Pons (tissue), 1 donor: ENCODE data around the gene AZGP1.
"Not testable (repeated sequence)": the region's sequence is repeated elsewhere in the genome, so short reads cannot be mapped to it uniquely, and the experiment has no call there.

Source experiments
- DNase-seq: peaks from one replicate; pipeline ENCODE4 v3.0.0-alpha.2; 2016; ENCODE audit warnings: low spot score

AZGP1 gene

GRCh38 chr7:99997545-99998137, 21.8 kb upstream of the AZGP1 start:
- DNase-seq: peak; percentile 29

GRCh38 chr7:99996755-99997544, 21.1 kb upstream of the AZGP1 start:
- no peak for DNase-seq

DNA sequence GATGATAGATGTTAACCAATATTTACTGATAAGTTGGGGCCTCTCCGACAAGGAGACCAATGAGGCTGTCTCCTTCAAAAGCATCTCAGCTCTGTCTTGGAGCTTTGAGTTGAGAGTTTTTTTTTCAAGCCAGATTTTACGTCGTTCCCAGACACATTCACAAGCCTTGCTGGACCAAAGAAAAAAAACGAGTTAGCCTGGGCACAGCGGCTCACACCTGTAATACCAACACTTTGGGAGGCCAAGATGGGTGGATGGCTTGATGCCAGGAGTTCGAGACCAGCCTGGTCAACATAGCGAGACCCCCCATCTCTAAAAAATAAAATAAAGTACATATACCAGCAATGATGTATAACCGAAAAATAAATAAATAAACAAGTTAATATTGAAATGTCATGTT, 19.0 kb upstream of the AZGP1 start:
- DNase-seq: no peak

GRCh38 chr7:99992330-99993038, 16.7 kb upstream of the AZGP1 start:
- no peak for DNase-seq

GRCh38 chr7:99991543-99991942, 15.7 kb upstream of the AZGP1 start:
- not testable (repeated sequence) for DNase-seq

- no peak for DNase-seq
These were observed 14.6 kb upstream of the AZGP1 start for GRCh38 chr7:99990460-99990852.

DNA sequence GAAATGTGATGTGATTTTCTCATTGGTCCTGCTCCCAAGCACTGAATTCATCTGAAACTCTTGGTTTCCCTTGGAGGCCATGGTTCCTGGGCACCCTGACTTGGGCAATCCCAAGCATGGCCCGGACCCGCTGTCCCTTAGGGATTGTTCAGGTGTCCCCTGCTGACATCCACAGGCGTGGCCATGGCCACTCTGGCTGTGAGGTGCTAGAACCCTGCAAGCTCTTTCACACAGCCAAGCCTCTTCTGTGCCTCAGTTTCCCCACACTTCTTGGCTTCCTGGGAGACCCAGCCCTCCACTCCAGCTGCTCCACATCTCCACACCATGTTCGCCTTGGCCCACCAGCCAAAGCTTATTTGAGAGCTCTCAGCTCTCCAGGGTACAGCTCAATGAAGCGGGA, 12.0 kb upstream of the AZGP1 start:
- DNase-seq: no peak

DNA sequence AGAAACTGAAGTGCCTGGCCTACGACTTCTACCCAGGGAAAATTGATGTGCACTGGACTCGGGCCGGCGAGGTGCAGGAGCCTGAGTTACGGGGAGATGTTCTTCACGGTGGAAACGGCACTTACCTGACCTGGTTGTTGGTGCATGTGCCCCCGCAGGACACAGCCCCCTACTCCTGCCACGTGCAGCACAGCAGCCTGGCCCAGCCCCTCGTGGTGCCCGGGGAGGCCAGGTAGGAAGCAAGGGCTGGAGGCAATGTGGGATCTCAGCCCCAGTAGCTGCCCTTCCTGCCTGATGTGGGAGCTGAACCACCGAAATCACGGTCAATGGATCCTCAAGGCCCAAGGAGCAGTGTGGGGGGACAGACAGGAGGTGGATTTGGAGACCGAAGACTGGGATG, 11.5 kb upstream of the AZGP1 start:
- DNase-seq: not testable (repeated sequence)

- no peak for DNase-seq
These were observed 8.8 kb upstream of the AZGP1 start for GRCh38 chr7:99984593-99984992.

GRCh38 chr7:99981066-99981465, 5.2 kb upstream of the AZGP1 start:
- DNase-seq: not testable (repeated sequence)

DNA sequence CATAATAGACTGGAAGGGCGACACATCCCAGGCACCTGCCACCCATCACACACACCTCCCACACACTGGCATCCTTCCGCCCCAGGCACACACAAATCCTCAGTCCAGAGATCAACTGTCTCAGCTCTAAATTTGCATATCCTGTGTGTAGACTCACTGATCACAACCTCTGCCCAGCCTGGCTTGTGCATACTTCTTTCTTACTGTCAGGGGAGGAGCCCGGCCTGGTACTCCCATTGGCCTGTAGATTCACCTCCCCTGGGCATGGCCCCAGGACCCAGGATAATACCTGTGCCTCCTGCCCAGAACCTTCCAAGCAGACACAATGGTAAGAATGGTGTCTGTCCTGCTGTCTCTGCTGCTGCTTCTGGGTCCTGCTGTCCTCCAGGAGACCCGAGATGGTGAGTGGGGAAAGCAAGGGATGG, 4.6 kb upstream of the AZGP1 start:
- not testable (repeated sequence) for DNase-seq

GRCh38 chr7:99979814-99980225, 4.0 kb upstream of the AZGP1 start:
- DNase-seq: peak; percentile 23

DNA sequence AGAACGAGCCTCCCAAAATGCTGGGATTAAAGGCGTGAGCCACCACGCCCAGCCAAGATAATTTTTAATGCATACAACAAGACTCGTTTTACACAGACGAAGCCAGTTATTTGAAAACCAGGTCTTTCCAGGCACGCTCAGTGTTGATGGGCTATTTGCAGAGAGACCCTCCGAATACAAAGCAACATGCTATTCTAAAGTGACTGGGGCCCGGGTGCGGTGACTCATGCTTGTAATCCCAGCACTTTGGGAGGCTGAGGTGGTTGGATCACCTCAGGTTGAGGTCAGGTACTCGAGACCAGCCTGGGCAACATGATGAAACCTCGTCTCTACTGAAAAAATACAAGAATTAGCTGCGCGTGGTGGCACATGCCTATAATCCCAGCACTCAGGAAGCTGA, 795 bp upstream of the AZGP1 start:
- DNase-seq: no peak

DNA sequence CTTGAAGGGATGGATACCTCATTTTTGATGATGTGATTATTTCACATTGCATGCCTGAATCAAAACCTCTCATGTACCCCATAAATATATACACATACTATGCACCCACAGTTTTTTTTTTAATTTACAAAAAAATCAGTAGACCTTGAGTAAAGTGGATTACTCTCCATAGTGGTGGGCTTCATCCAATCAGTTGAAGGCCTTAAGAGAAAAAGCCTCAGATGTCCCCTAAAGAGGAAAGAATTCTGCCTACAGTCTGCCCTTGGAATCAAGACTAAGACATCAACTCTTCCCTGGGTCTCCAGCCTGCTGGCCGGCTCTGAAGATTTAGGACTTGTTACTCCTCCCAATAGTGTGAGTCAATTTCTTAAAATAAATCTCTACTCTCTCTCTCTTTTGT, 1.1 kb downstream of the AZGP1 start:
- no peak for DNase-seq

DNA sequence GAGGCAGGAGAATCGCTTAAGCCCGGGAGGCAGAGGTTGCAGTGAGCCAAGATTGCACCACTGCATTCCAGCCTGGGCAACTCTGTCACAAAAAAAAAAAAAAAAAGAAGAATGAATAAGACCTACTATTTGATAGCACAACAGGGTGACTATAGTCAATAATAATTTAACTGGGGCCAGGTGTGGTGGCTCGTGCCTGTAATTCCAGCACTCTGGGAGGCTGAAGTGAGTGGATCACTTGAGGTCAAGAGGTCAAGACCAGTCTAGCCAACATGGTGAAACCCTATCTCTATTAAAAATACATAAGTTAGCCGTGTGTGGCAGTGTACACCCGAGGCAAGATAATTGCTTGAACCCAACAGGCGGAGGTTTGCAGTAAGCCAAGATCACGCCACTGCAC, 2.0 kb downstream of the AZGP1 start:
- not testable (repeated sequence) for DNase-seq

DNA sequence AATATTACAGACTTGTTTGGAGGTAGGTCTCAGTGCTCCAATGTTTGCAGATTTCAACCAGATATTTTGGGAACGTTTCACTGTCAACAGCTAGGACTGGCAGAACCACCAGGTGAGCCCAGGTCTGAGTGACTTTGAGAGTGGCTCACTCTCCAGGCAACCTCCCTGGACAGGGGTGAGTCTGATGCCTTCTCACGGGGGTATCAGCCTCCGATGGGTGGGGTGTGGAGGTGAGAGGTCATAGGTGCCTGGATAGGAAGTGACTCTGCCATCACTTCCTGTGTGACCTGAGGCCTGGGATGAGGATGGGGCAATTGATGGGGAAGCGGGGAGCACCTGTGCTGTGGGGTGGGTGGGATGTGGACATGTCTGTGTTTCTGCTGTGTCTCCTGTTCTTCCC, 4.6 kb downstream of the AZGP1 start:
- no peak for DNase-seq

- not testable (repeated sequence) for DNase-seq
These were observed 6.0 kb downstream of the AZGP1 start for GRCh38 chr7:99969813-99970212.

DNA sequence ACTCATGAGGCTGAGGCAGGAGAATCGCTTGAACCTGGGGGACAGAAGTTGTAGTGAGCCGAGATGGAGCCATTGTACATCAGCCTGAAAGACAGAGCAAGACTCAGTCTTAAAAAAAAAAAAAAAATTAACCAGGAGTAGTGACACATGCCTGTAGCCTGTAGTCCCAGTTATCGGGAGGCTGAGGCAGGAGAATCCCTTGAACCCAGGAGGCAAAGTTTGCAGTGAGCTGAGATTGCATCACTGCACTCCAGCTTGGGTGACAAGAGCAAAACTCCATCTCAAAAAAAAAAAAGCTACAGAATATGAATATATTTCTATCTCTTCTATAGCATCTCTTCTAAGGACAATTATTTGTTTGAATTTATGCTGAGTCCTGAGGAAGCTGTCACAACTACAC, 6.5 kb downstream of the AZGP1 start:
- no peak for DNase-seq

- no peak for DNase-seq
These were observed 17.1 kb downstream of the AZGP1 start for GRCh38 chr7:99958564-99959227.

- no peak for DNase-seq
These were observed 20.6 kb downstream of the AZGP1 start for GRCh38 chr7:99955247-99955646.

- not testable (repeated sequence) for DNase-seq
These were observed 21.2 kb downstream of the AZGP1 start for GRCh38 chr7:99954643-99955042.

GRCh38 chr7:99953649-99954048, 22.2 kb downstream of the AZGP1 start:
- DNase-seq: no peak

GRCh38 chr7:99952649-99953048, 23.2 kb downstream of the AZGP1 start:
- not testable (repeated sequence) for DNase-seq
